Aortic smooth muscle cell (primary cell): ENCODE results near the gene RP2. TPM values are rescaled to one million over a fixed set of nuclear protein-coding genes. Genes with fewer than 3 reads are reported as not detected.

Source experiments
- total RNA-seq: library from RNA; depleted of rRNA; stranded (reverse); fragments of >200 nt; gene quantifications from 2 replicates; pipeline ENCODE4 v1.2.3, GENCODE V29; 2014

RP2 gene
- total RNA-seq: 21.3 and 22.1 TPM in 2 replicates

GRCh38 chrX:46836701-46837557 is at the start of gene RP2:
RP2 (plus strand) TSS chrX:46837043; CDS start chrX:46837101, 58 bp downstream.

DNA sequence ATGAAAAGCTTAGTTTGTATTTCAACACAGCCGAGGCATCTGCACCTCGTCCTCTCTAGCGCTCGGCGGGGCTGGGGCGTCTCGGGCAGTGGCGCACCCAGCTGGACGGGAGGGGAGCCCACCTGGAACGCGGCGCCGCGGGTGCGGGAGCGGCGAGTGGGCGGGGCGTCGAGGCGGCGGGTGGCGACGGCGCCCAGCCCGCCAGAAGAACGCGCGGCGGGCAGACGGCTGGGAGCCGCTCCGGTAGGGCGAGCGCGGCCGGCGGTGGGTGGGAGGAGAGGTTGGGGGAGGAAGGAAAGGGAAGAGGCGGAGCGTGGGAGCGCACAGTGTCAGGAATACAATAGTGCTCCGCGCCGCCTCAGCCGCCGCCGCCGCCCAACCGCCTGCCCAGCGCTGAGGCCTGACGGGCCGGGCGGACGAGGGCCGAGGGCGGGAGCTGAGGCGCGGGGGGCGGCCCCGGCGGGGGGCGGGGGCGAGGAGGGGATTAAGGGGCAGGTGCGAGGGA is 75.3 kb downstream of the RP2 start, which contains the start of gene JADE3:
Gene JADE3 (plus strand): TSS at position 324 of the 505 bp plus-strand sequence. CDS start 72,474 bp downstream, outside the sequence.

Other genes starting within 250 kb of the RP2 start
- 46.8 and 66.5 TPM in 2 replicates for gene SLC9A7, start 77.9 kb upstream of the RP2 start, total RNA-seq
- gene JADE3, start 75.4 kb downstream of the RP2 start, total RNA-seq: 2.9 and 4.2 TPM in 2 replicates
- 7.3 and 17.0 TPM in 2 replicates for gene RGN, start 241.4 kb downstream of the RP2 start, total RNA-seq